Measurements from ENCODE around the gene MACROD1. TPM values are rescaled to one million over a fixed set of nuclear protein-coding genes. Genes with fewer than 3 reads are reported as not detected.

MACROD1 gene
- total and polyA plus RNA-seq, 9 of the 15 experiments (the other 6 are each of a cell fraction or from before 2014, with no cell fraction given), result 1.1 to 60.0 (median 26.4) TPM

GRCh38 chr11:64007629-64008282, 158.2 kb downstream of the MACROD1 start (continued):
- TF ChIP-seq, protein P1, sequence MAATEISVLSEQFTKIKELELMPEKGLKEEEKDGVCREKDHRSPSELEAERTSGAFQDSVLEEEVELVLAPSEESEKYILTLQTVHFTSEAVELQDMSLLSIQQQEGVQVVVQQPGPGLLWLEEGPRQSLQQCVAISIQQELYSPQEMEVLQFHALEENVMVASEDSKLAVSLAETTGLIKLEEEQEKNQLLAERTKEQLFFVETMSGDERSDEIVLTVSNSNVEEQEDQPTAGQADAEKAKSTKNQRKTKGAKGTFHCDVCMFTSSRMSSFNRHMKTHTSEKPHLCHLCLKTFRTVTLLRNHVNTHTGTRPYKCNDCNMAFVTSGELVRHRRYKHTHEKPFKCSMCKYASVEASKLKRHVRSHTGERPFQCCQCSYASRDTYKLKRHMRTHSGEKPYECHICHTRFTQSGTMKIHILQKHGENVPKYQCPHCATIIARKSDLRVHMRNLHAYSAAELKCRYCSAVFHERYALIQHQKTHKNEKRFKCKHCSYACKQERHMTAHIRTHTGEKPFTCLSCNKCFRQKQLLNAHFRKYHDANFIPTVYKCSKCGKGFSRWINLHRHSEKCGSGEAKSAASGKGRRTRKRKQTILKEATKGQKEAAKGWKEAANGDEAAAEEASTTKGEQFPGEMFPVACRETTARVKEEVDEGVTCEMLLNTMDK (IDR thresholded peaks at IDR 0.05; ENCODE audit: borderline replicate concordance, insufficient read depth, low read depth, low read length, poor library complexity, severe bottlenecking), result peak; percentile 68
- TF ChIP-seq BACH1 (tag; IDR thresholded peaks at IDR 0.05) (no peak), SIRT6 (IDR thresholded peaks at IDR 0.05; ENCODE audit: low read depth, low read length) (peak; percentile 6), ZNF589 (CRISPR knock-in tag; IDR thresholded peaks at IDR 0.05; ENCODE audit: low read depth) (peak; percentile 62; the same call in 1 of the 2 replicates), RB1 (IDR thresholded peaks at IDR 0.05; ENCODE audit: low read depth) (peak; percentile 90), MXD1 (CRISPR knock-in tag; IDR thresholded peaks at IDR 0.05; ENCODE audit: borderline replicate concordance, poor library complexity, severe bottlenecking) (no peak), ZNF444 (CRISPR knock-in tag; IDR thresholded peaks at IDR 0.05) (no peak), CBX2 (IDR thresholded peaks at IDR 0.05; ENCODE audit: insufficient read depth, low read length, poor library complexity, severe bottlenecking) (no peak), LARP7 (IDR thresholded peaks at IDR 0.05) (no peak), ZNF584 (CRISPR knock-in tag; IDR thresholded peaks at IDR 0.05; ENCODE audit: low read depth) (peak; percentile 76; the same call in 1 of the 2 replicates), HDAC2 (IDR thresholded peaks at IDR 0.05) (peak; percentile 99), ZBTB34 (CRISPR knock-in tag; IDR thresholded peaks at IDR 0.05) (no peak), FOXA1 (IDR thresholded peaks at IDR 0.05; ENCODE audit: borderline replicate concordance) (no peak), JUNB (CRISPR knock-in tag; conservative IDR thresholded peaks at IDR 0.05) (no peak), TGIF2 (CRISPR knock-in tag; IDR thresholded peaks at IDR 0.05) (no peak), LEF1 (IDR thresholded peaks at IDR 0.05) (peak; percentile 79), HSF4 (CRISPR knock-in tag; IDR thresholded peaks at IDR 0.05; ENCODE audit: borderline replicate concordance) (no peak), TCF7L2 (IDR thresholded peaks at IDR 0.05; ENCODE audit: low read depth, low read length) (no peak), PTTG1 (tag; IDR thresholded peaks at IDR 0.05; ENCODE audit: low read depth) (no peak), ZNF282 (CRISPR knock-in tag; IDR thresholded peaks at IDR 0.05) (no peak)
- TF ChIP-seq, protein P2, sequence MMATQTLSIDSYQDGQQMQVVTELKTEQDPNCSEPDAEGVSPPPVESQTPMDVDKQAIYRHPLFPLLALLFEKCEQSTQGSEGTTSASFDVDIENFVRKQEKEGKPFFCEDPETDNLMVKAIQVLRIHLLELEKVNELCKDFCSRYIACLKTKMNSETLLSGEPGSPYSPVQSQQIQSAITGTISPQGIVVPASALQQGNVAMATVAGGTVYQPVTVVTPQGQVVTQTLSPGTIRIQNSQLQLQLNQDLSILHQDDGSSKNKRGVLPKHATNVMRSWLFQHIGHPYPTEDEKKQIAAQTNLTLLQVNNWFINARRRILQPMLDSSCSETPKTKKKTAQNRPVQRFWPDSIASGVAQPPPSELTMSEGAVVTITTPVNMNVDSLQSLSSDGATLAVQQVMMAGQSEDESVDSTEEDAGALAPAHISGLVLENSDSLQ (IDR thresholded peaks at IDR 0.05), result peak; percentile 4; the same call in 1 of the 2 replicates
- TF ChIP-seq, protein P3, sequence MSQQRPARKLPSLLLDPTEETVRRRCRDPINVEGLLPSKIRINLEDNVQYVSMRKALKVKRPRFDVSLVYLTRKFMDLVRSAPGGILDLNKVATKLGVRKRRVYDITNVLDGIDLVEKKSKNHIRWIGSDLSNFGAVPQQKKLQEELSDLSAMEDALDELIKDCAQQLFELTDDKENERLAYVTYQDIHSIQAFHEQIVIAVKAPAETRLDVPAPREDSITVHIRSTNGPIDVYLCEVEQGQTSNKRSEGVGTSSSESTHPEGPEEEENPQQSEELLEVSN (IDR thresholded peaks at IDR 0.05; ENCODE audit: borderline replicate concordance in 1 of 2, extremely low read depth in 1 of 2, insufficient read depth in 1 of 2, insufficient read length in 1 of 2, low read depth in 1 of 2, low read length in 1 of 2, poor library complexity in 1 of 2, severe bottlenecking in 1 of 2), result no peak
